Breast epithelium (tissue), 4 donors: ENCODE results near the gene FLT3LG. TPM values are rescaled to one million over a fixed set of nuclear protein-coding genes. Genes with fewer than 3 reads are reported as not detected.
A peak's percentile ranks its signal among the peaks of the same experiment; 100 is the strongest.

ENCODE experiments used
- DNase-seq, 2 donors: peaks; one replicate each; pipeline ENCODE4 v3.0.0-alpha.2; 2019; ENCODE audit warnings: low spot score in 2 of 2
- H3K27ac ChIP-seq, 2 donors: fragments of 200-600 bp; sonication (generic) in 1 of 2; one replicate each; pipeline ENCODE4 v1.5.1; 2016 to 2019; ENCODE audit warnings: mild to moderate bottlenecking in 1 of 2
- H3K27me3 ChIP-seq, 2 donors: fragments of 200-600 bp; sonication (generic) in 1 of 2; one replicate each; pipeline versions ENCODE4 v1.5.1 to v1.6.0; 2017 to 2019; ENCODE audit warnings: control low read depth in 1 of 2, mild to moderate bottlenecking in 1 of 2
- H3K36me3 ChIP-seq: fragments of 200-600 bp; one replicate; pipeline ENCODE4 v1.5.1; 2019
- H3K4me1 ChIP-seq, 2 donors: fragments of 200-600 bp; sonication (generic); one replicate each; pipeline ENCODE4 v1.5.1; 2016 to 2019; ENCODE audit warnings: control low read depth in 1 of 2
- H3K4me3 ChIP-seq, 3 donors: fragments of 200-600 bp; sonication (generic); 1 replicate in 2 of 3; 2 replicates in 1 of 3; pipeline ENCODE4 v1.5.1; 2016 to 2019; ENCODE audit warnings: mild to moderate bottlenecking in 3 of 3, moderate library complexity in 2 of 3
- H3K9me3 ChIP-seq, 2 donors: fragments of 200-600 bp; sonication (generic) in 1 of 2; one replicate each; pipeline ENCODE4 v1.5.1; 2016 to 2019; ENCODE audit warnings: control low read depth in 1 of 2
- POLR2A ChIP-seq: fragments of 450-650 bp; IDR thresholded peaks from one replicate; pipeline ENCODE4 v1.6.1; 2016; ENCODE audit warnings: antibody characterized with exemption, mild to moderate bottlenecking, moderate library complexity
- POLR2AphosphoS5 ChIP-seq, 3 donors: sonication (generic); formaldehyde crosslinking; IDR thresholded peaks; one replicate each; pipeline ENCODE4 v1.6.1; 2017; ENCODE audit warnings: antibody characterized with exemption in 3 of 3
- intact Hi-C: fragments of 100-400 bp; cut with DNase I; formaldehyde crosslinking; loops from one replicate; pipeline ENCODE4 v1.15.1; 2023; ENCODE audit warnings: low total_unique reads
- total RNA-seq, 3 donors: library from RNA; depleted of rRNA; stranded (reverse); fragments of >200 nt; gene quantifications; one replicate each; pipeline ENCODE4 v1.1.0, GENCODE V29; 2016
- TF ChIP-seq, protein P1 (sequence below), 3 donors: fragments of 450-650 bp; IDR thresholded peaks; one replicate each; pipeline ENCODE4 v1.5.1; 2016 to 2017; ENCODE audit warnings: antibody characterized with exemption in 3 of 3, mild to moderate bottlenecking in 3 of 3, moderate library complexity in 3 of 3

The FLT3LG gene
- total RNA-seq, 3 donors from 2014 or later: 4.3 to 7.0 (median 4.6) TPM

DNA sequence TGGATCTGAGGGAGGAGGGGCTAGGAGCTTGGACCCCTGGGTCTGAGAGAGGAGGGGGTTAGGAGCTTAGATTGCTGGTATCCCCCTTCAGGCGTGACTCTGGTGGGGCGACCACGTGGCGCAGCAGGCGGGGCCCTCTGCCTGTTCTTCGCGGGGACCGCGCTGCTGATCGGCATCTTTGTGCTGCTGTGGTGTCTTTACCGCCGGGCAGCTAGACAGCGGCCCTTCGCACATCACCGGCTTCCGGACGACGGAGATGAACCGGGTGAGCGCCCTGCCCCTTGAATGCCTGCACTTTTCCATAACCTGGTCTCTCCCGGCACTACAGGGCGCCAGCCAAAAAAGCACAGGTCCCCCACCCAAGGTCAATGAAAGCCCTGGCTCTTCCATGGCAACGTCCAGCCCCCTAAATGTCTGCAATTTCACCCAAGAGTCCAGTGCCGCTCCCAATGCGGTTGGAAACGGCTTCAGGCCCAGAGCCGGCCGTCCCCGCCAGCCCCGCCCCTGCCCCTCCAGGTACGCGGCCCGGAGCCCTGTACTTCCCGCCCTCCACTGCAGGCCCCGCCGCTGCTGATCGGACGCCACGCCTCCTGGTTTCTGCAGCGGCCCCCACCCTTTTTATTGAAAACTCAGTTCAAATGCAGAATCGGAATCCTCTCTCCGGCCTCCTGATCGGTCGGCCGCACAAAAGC is 46.0 kb upstream of the FLT3LG start:
- no peak for DNase-seq
- H3K9me3 ChIP-seq: no peaks in the 10 kb centered on the region
- intact Hi-C loops: no loop called here
- TF ChIP-seq, protein P1, sequence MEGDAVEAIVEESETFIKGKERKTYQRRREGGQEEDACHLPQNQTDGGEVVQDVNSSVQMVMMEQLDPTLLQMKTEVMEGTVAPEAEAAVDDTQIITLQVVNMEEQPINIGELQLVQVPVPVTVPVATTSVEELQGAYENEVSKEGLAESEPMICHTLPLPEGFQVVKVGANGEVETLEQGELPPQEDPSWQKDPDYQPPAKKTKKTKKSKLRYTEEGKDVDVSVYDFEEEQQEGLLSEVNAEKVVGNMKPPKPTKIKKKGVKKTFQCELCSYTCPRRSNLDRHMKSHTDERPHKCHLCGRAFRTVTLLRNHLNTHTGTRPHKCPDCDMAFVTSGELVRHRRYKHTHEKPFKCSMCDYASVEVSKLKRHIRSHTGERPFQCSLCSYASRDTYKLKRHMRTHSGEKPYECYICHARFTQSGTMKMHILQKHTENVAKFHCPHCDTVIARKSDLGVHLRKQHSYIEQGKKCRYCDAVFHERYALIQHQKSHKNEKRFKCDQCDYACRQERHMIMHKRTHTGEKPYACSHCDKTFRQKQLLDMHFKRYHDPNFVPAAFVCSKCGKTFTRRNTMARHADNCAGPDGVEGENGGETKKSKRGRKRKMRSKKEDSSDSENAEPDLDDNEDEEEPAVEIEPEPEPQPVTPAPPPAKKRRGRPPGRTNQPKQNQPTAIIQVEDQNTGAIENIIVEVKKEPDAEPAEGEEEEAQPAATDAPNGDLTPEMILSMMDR (IDR thresholded peaks at IDR 0.05): no peak
- TF ChIP-seq POLR2A: no peak
- TF ChIP-seq POLR2AphosphoS5 (IDR thresholded peaks at IDR 0.05): no peak
- peaks cover 5 to 9% of the 10 kb centered on the region in 2 donors for H3K4me1 ChIP-seq
- H3K27me3 ChIP-seq: peaks cover 21 to 88% of the 10 kb centered on the region in 2 donors
- no peak overlapping the region for H3K27ac ChIP-seq
- peak overlapping the region in 2 of 3 donors; percentile 34 to 63 for H3K4me3 ChIP-seq
- H3K36me3 ChIP-seq: no peaks in the 10 kb centered on the region

DNA sequence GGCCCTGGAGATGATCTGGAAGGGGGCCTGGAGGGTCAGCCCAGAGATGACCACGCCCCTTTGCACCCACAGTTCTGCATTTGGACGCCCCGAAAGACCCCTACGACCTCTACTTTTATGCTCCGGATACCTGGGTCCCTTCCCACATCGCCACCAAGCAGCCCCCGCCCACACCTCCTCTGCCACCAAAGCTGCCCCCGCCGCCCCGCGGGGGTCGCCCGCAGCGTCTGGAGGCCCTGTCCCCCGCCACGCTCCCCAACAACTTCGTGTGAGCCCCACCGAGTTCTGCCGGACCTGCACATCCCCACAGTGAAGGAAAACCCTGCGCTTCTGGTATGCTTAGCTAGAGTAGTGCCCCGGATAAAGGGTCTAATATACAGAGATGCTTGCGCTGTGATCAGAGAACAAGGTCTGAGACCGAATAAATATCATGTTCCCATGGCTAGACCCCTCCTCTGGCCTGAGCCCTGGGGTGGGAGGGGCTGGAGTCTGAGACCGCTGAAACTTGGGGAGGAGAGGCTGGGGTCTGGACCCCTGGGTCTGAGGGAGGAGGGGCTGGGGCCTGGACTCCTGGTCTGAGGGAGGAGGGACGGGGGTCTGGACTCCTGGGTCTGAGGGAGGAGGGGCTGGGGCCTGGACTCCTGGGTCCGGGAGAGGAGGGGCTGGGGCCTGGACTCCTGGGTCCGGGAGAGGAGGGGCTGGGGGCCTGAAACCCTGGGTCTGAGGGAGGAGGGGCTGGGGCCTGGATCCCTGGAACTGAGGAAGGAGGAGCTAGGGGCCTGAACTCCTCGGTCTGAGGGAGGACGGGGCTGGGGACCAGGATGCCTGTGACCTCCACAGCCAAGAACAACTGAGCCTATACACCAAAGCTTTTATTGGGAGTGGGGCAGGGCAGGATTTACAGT is 45.2 kb upstream of the FLT3LG start:
- no peak for DNase-seq
- TF ChIP-seq POLR2A (no peak), POLR2AphosphoS5 (IDR thresholded peaks at IDR 0.05) (no peak)
- TF ChIP-seq, protein P1 (IDR thresholded peaks at IDR 0.05): no peak
- no peaks in the 10 kb centered on the region for H3K36me3 ChIP-seq
- intact Hi-C loops: no loop called here
- no peaks in the 10 kb centered on the region for H3K9me3 ChIP-seq
- peaks cover 5 to 6% of the 10 kb centered on the region in 2 donors for H3K4me1 ChIP-seq
- peak overlapping the region in 2 of 3 donors; percentile 34 to 63 for H3K4me3 ChIP-seq
- no peak overlapping the region for H3K27ac ChIP-seq
- peaks cover 17 to 88% of the 10 kb centered on the region in 2 donors for H3K27me3 ChIP-seq

GRCh38 chr19:49430172-49430677 is 43.8 kb upstream of the FLT3LG start:
- TF ChIP-seq POLR2A (no peak), POLR2AphosphoS5 (IDR thresholded peaks at IDR 0.05) (no peak)
- TF ChIP-seq, protein P1 (IDR thresholded peaks at IDR 0.05): no peak
- no peaks in the 10 kb centered on the region for H3K36me3 ChIP-seq
- no peak overlapping the region for H3K27ac ChIP-seq
- H3K4me1 ChIP-seq: peaks cover 5 to 6% of the 10 kb centered on the region in 2 donors
- no peak overlapping the region for H3K4me3 ChIP-seq
- intact Hi-C loops: loop anchor here (10.0 kb wide), 1 partner anchor 175 kb away; no protein-coding TSS in a partner anchor
- peaks cover 17 to 82% of the 10 kb centered on the region in 2 donors for H3K27me3 ChIP-seq
- no peak for DNase-seq
- H3K9me3 ChIP-seq: no peaks in the 10 kb centered on the region

- H3K4me1 ChIP-seq: peaks cover 5 to 6% of the 10 kb centered on the region in 2 donors
- intact Hi-C loops: loop anchor here (10.0 kb wide), 1 partner anchor 176 kb away; no protein-coding TSS in a partner anchor
- H3K27me3 ChIP-seq: peaks cover 17 to 79% of the 10 kb centered on the region in 2 donors
- no peak overlapping the region for H3K4me3 ChIP-seq
- H3K9me3 ChIP-seq: no peaks in the 10 kb centered on the region
- DNase-seq: no peak
- no peak overlapping the region for H3K27ac ChIP-seq
- no peaks in the 10 kb centered on the region for H3K36me3 ChIP-seq
- TF ChIP-seq POLR2AphosphoS5 (IDR thresholded peaks at IDR 0.05): no peak
- TF ChIP-seq, protein P1 (IDR thresholded peaks at IDR 0.05): no peak
- no peak for TF ChIP-seq POLR2A
Observed at GRCh38 chr19:49430678-49431329, 43.2 kb upstream of the FLT3LG start.
